HCT116 (cell line): Measurements from ENCODE around the gene ALB.

Experiments used
- CTCF ChIP-seq, 3 experiments: fragments of 200-600 bp in 1 of 3; sonication (generic) in 1 of 3; IDR thresholded peaks in 2 of 3; conservative IDR thresholded peaks in 1 of 3; 2 replicates each; pipeline ENCODE4 v1.5.1; 2012 to 2017; ENCODE audit warnings: low read depth in 2 of 3, low read length in 2 of 3, antibody characterized with exemption in 1 of 3, borderline replicate concordance in 1 of 3, control low read depth in 1 of 3, mild to moderate bottlenecking in 1 of 3, mixed read lengths in 1 of 3, mixed run types in 1 of 3, moderate library complexity in 1 of 3; ENCODE audit not compliant: insufficient read depth in 1 of 3
- POLR2AphosphoS5 ChIP-seq: IDR thresholded peaks from 2 replicates; pipeline ENCODE4 v1.6.1; 2011; ENCODE audit warnings: mild to moderate bottlenecking, low read depth, low read length, moderate library complexity
- TCF7L2 ChIP-seq: IDR thresholded peaks from 2 replicates; pipeline ENCODE4 v1.7.0; 2011; ENCODE audit warnings: borderline replicate concordance, inconsistent platforms; ENCODE audit not compliant: insufficient read depth, insufficient read length; ENCODE audit errors: extremely low read depth
- YY1 ChIP-seq: IDR thresholded peaks from 2 replicates; pipeline ENCODE4 v1.6.1; 2011; ENCODE audit warnings: low read length, low read depth, moderate library complexity, mild to moderate bottlenecking; ENCODE audit not compliant: insufficient replicate concordance; ENCODE audit errors: extremely low read depth

- TF ChIP-seq CTCF (IDR thresholded peaks at IDR 0.05 in 2 of 3, conservative IDR thresholded peaks at IDR 0.05 in 1 of 3; ENCODE audit: borderline replicate concordance in 1 of 3, insufficient read depth in 1 of 3, low read depth in 2 of 3, low read length in 2 of 3) (no peak), YY1 (no peak), TCF7L2 (no peak), POLR2AphosphoS5 (no peak)
These were observed 29.1 kb downstream of the ALB start for GRCh38 chr4:73433140-73433539.
